Neural progenitor cell (in vitro differentiated cells): Measurements from ENCODE around the gene ARL4C.

ENCODE experiments used
- EZH2 ChIP-seq: fragments of 200-600 bp; sonication (generic); IDR thresholded peaks from 2 replicates; pipeline ENCODE4 v1.6.1; 2017; ENCODE audit warnings: antibody characterized with exemption, mild to moderate bottlenecking, moderate library complexity
- EZH2phosphoT487 ChIP-seq: fragments of 200-600 bp; sonication (generic); IDR thresholded peaks from 2 replicates; pipeline ENCODE4 v1.6.1; 2017; ENCODE audit warnings: antibody characterized with exemption
- TF ChIP-seq, protein P1 (sequence below): fragments of 200-600 bp; sonication (generic); IDR thresholded peaks from 2 replicates; pipeline ENCODE4 v1.5.1; 2017; ENCODE audit warnings: antibody characterized with exemption, mild to moderate bottlenecking

DNA sequence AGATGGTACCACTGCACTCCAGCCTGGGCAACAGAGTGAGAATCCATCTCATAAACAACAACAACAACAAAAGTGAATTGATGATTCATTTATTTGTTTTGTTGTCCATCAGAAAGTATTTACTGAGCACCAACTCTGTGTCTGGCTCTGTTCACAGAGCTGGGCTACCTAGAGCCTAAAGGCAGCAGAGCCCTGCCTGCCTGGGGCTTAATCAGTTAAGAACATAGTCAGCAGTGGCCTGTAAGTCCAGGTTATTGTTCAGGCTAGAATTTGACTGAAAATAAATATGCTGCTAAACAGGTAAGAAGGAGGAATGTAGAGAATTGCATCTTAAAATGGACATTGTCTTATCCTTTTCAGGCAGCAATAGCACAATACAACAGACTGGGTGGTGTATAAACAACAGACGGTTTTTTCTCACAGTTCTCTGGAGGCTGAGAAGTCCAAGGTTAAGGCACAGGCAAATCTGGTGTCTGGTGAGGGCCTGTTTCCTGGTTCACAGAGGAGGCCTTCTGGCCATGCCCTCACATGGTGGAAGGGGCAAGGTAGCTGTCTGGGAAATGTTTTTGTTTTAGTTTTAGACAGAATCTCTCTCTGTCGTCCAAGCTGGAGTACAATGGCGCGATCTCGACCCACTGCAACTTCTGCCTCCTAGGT, 22.2 kb upstream of the ARL4C start:
- TF ChIP-seq, protein P1, sequence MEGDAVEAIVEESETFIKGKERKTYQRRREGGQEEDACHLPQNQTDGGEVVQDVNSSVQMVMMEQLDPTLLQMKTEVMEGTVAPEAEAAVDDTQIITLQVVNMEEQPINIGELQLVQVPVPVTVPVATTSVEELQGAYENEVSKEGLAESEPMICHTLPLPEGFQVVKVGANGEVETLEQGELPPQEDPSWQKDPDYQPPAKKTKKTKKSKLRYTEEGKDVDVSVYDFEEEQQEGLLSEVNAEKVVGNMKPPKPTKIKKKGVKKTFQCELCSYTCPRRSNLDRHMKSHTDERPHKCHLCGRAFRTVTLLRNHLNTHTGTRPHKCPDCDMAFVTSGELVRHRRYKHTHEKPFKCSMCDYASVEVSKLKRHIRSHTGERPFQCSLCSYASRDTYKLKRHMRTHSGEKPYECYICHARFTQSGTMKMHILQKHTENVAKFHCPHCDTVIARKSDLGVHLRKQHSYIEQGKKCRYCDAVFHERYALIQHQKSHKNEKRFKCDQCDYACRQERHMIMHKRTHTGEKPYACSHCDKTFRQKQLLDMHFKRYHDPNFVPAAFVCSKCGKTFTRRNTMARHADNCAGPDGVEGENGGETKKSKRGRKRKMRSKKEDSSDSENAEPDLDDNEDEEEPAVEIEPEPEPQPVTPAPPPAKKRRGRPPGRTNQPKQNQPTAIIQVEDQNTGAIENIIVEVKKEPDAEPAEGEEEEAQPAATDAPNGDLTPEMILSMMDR: no peak
- no peak for TF ChIP-seq EZH2
- TF ChIP-seq EZH2phosphoT487: no peak
